Subcutaneous abdominal adipose tissue (tissue), 5 donors: ENCODE results near the gene HUNK.

Source experiments
- H3K27ac ChIP-seq: one replicate; pipeline ENCODE4 v1.7.0; 2013; ENCODE audit warnings: low read depth, mild to moderate bottlenecking, inconsistent platforms, low read length, moderate library complexity
- H3K27me3 ChIP-seq, 5 donors: one replicate each; pipeline ENCODE4 v1.7.0; 2013; ENCODE audit warnings: low read length in 5 of 5, inconsistent platforms in 1 of 5; ENCODE audit not compliant: control insufficient read depth in 5 of 5, insufficient read depth in 4 of 5
- H3K36me3 ChIP-seq, 5 donors: one replicate each; pipeline ENCODE4 v1.7.0; 2013; ENCODE audit warnings: low read length in 5 of 5; ENCODE audit not compliant: control insufficient read depth in 5 of 5, insufficient read depth in 5 of 5
- H3K4me1 ChIP-seq, 5 donors: one replicate each; pipeline ENCODE4 v1.7.0; 2013; ENCODE audit warnings: low read length in 5 of 5, mild to moderate bottlenecking in 3 of 5, moderate library complexity in 1 of 5; ENCODE audit not compliant: control insufficient read depth in 5 of 5, insufficient read depth in 5 of 5
- H3K4me3 ChIP-seq, 5 donors: one replicate each; pipeline ENCODE4 v1.7.0; 2013; ENCODE audit warnings: low read length in 5 of 5, low read depth in 1 of 5
- H3K9ac ChIP-seq, 5 donors: one replicate each; pipeline ENCODE4 v1.7.0; 2013; ENCODE audit warnings: low read length in 5 of 5, mild to moderate bottlenecking in 4 of 5, moderate library complexity in 3 of 5
- H3K9me3 ChIP-seq, 5 donors: one replicate each; pipeline ENCODE4 v1.7.0; 2013; ENCODE audit warnings: low read length in 5 of 5; ENCODE audit not compliant: control insufficient read depth in 5 of 5
- donor health status: healthy.
- donor health status: healthy.
- donor health status: healthy.
- donor health status: healthy.
- donor health status: healthy.

Gene HUNK

GRCh38 chr21:31878831-31879230 lies 6.0 kb downstream of the HUNK start:
- Histone ChIP-seq H3K27me3 (peaks cover 0 to 28% (median 13%) of the 10 kb centered on the region in 5 donors), H3K27ac (no peak overlapping the region), H3K4me1 (peaks cover 1 to 19% (median 11%) of the 10 kb centered on the region in 5 donors), H3K9ac (no peak overlapping the region), H3K9me3 (no peaks in the 10 kb centered on the region), H3K4me3 (no peak overlapping the region), H3K36me3 (no peaks in the 10 kb centered on the region)

DNA sequence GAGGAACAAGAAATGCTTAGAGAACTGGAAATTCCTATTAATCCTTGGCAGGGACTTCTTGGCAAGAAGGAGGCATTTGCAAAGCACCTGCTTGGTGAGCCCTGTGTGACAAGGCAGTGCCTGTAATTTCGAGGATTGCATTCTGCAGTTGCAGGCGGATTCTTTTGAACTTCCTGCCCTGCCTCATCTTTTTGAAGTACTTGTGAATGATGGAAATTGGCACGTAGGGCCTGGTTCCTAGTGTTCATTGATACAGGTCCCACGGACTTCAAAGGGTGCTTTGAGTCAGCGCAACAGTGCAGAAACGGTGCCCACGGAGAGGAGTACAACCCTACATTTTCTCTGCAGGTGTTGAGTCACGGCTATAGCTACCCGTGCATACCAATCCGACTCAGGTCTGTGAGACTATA lies 6.4 kb downstream of the HUNK start:
- Histone ChIP-seq H3K27ac (no peak overlapping the region), H3K36me3 (no peaks in the 10 kb centered on the region)

GRCh38 chr21:31879911-31880310 lies 7.1 kb downstream of the HUNK start:
- peaks cover 1 to 13% (median 11%) of the 10 kb centered on the region in 5 donors for H3K4me1 ChIP-seq
- no peaks in the 10 kb centered on the region for H3K9me3 ChIP-seq
- no peak overlapping the region for H3K4me3 ChIP-seq
- H3K9ac ChIP-seq, result no peak overlapping the region
- no peak overlapping the region for H3K27ac ChIP-seq
- no peaks in the 10 kb centered on the region for H3K36me3 ChIP-seq
- H3K27me3 ChIP-seq, result peaks cover 0 to 21% (median 9%) of the 10 kb centered on the region in 5 donors

More for the DNA sequence above, 6.4 kb downstream of the HUNK start:
- H3K4me1 ChIP-seq, result peaks cover 1 to 16% (median 11%) of the 10 kb centered on the region in 5 donors
- no peak overlapping the region for H3K4me3 ChIP-seq
- no peak overlapping the region for H3K9ac ChIP-seq
- peaks cover 0 to 28% (median 13%) of the 10 kb centered on the region in 5 donors for H3K27me3 ChIP-seq
- H3K9me3 ChIP-seq, result no peaks in the 10 kb centered on the region

DNA sequence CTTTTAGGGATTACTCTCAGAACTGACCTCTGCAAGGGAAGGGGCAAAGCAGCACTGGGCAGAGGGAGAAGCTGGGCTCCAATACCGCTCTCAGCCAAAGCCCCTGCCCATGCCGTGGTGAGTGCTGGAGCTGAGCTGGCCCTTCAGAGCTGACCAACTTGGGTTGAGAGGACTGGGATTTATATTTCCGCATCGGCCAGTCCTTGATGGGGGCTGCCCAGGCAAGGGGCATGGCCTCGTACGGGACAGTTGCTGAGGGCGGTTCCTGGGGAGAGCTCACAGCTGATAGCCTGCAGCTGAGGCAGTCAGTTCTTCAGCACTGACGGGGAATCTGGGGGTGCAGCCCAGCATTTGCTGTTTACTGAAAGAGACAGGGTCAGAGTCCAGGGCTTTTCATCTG lies 8.0 kb downstream of the HUNK start:
- Histone ChIP-seq H3K4me1 (peaks cover 0 to 4% (median 2%) of the 10 kb centered on the region in 5 donors), H3K36me3 (no peaks in the 10 kb centered on the region), H3K9ac (no peak overlapping the region), H3K27ac (no peak overlapping the region), H3K27me3 (peaks cover 0 to 12% (median 3%) of the 10 kb centered on the region in 5 donors), H3K4me3 (no peak overlapping the region), H3K9me3 (no peaks in the 10 kb centered on the region)

DNA sequence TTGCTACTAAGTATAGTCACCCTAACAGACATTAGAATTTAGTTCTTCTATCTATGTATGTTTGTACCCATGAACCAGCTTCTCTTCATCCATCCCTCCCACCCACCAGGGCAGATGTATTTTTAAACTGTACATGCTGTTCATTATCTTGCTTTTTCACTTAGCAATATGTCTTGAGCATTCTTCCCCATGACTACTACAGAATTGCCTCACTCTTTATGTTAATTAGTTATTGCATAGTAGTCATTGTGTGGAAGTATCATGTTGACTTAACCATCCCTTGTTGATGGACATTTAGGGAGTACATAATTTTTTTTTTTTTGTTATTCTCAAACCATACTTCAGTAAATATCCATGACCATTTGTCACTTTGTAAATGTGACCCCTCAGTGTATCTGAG lies 9.9 kb downstream of the HUNK start:
- Histone ChIP-seq H3K9ac (no peak overlapping the region), H3K27ac (no peak overlapping the region), H3K27me3 (peaks cover 0 to 6% (median 3%) of the 10 kb centered on the region in 5 donors), H3K4me1 (peaks cover 0 to 10% (median 7%) of the 10 kb centered on the region in 5 donors), H3K4me3 (no peak overlapping the region), H3K36me3 (no peaks in the 10 kb centered on the region), H3K9me3 (no peaks in the 10 kb centered on the region)

DNA sequence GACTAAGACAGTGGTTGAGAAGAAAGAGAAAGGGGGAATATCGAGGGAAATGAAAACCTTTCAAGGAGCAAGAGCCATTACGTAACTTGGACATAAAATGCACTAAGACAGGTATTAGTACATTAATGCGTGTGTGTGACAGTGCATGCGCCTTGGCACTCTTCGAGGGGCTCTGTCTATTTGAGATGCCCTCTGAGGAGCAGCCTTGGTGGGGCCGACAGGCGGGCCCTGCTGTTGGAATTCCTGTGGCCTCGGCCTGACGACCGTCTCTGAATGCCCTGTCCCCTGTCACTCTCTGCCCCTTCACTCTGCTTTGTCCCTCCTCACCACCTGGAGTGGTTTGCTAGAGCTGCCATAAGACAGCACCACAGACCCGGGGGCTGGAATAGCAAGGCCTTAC lies 12.3 kb downstream of the HUNK start:
- no peaks in the 10 kb centered on the region for H3K36me3 ChIP-seq
- no peak overlapping the region for H3K4me3 ChIP-seq
- H3K4me1 ChIP-seq, result peaks cover 3 to 16% (median 11%) of the 10 kb centered on the region in 5 donors
- H3K9me3 ChIP-seq, result no peaks in the 10 kb centered on the region
- H3K27ac ChIP-seq, result no peak overlapping the region
- H3K9ac ChIP-seq, result no peak overlapping the region
- peaks cover 0 to 5% (median 3%) of the 10 kb centered on the region in 5 donors for H3K27me3 ChIP-seq

- Histone ChIP-seq H3K9ac (no peak overlapping the region), H3K9me3 (no peaks in the 10 kb centered on the region), H3K4me1 (peaks cover 3 to 16% (median 11%) of the 10 kb centered on the region in 5 donors), H3K27ac (no peak overlapping the region), H3K27me3 (no peaks in the 10 kb centered on the region), H3K4me3 (peak overlapping the region in 1 of 5 donors; percentile 51), H3K36me3 (no peaks in the 10 kb centered on the region)
Observed at GRCh38 chr21:31886915-31887314, 14.1 kb downstream of the HUNK start.

DNA sequence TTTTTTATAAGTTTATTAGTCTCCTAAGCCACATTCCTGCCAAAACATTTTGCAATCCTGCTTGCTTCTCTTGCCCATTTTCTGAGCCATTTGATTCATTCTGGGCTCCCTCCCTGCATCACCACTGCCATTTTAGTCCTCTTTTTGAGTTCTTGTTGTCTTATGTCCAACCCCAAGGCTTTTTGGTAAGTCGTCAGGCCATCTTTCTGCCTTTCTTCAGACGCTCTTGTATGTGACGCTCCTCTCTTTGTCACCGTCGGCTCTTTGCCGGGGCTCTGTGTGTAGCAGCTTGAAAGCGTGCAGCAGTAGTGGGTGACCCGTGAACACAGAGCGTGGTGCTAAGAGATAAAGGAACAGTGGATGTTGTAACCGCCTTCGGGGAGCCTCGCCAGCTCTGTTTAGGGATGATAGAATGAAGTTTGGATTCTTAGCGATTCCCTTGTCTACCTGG lies 14.6 kb downstream of the HUNK start:
- H3K9me3 ChIP-seq, result no peaks in the 10 kb centered on the region
- H3K27me3 ChIP-seq, result no peaks in the 10 kb centered on the region
- H3K9ac ChIP-seq, result peak overlapping the region in 1 of 5 donors; percentile 49
- peaks cover 3 to 16% (median 11%) of the 10 kb centered on the region in 5 donors for H3K4me1 ChIP-seq
- peak overlapping the region; percentile 11 to 51 (median 34) for H3K4me3 ChIP-seq
- no peaks in the 10 kb centered on the region for H3K36me3 ChIP-seq
- H3K27ac ChIP-seq, result no peak overlapping the region

DNA sequence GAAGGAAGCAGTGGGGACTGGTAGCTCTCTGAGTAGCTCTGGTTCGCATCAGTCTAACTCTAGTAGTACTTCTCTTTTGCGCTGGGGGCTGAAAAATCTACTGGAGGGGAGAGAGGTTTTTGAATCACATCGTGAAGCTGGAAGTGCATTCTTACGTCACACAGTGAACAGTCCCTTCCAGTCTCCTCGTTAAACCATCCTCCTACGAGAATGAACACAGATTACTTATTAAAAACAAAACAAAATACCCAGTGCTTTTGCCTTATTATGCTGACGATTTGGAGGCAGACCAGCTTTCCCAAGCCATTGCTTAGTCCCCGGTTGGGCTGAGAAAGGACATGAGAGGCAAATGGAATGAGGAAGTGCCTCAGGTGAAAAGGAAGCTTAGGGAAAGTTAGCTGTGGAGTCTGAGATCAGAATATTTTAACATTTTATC lies 16.1 kb downstream of the HUNK start:
- H3K9me3 ChIP-seq, result no peaks in the 10 kb centered on the region
- peaks cover 3 to 16% (median 11%) of the 10 kb centered on the region in 5 donors for H3K4me1 ChIP-seq
- no peak overlapping the region for H3K4me3 ChIP-seq
- H3K9ac ChIP-seq, result no peak overlapping the region
- no peak overlapping the region for H3K27ac ChIP-seq
- H3K36me3 ChIP-seq, result no peaks in the 10 kb centered on the region
- H3K27me3 ChIP-seq, result no peaks in the 10 kb centered on the region

DNA sequence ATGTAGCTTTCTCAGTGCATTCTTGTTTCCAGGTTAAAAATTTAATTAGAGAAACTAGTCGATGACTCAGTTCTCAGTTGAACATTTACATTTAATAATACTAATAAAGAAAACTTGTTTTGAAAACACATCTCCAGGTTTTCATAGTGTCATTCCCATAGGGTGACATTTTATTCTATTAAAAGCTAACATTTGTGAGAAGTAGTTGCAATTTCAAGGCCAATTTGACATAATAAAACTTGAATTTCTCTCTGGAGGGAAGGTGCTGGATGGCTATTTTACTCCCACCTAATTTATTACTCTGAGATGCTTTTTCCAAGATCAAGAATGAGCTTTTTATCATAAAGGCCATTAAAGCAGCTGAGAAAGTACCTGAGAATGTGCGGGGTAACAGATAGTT lies 16.6 kb downstream of the HUNK start:
- Histone ChIP-seq H3K36me3 (no peaks in the 10 kb centered on the region), H3K4me1 (peaks cover 3 to 16% (median 11%) of the 10 kb centered on the region in 5 donors), H3K9ac (no peak overlapping the region), H3K9me3 (no peaks in the 10 kb centered on the region), H3K27ac (no peak overlapping the region), H3K27me3 (no peaks in the 10 kb centered on the region), H3K4me3 (no peak overlapping the region)
